Endodermal cell (in vitro differentiated cells): ENCODE data around the gene F5. TPM values are rescaled to one million over a fixed set of nuclear protein-coding genes. Genes with fewer than 3 reads are reported as not detected.

Experiments used
- DNase-seq: peaks from one replicate; pipeline ENCODE4 v3.0.0-alpha.2; 2017
- H3K27ac ChIP-seq: 2 replicates; pipeline ENCODE4 v1.5.1; 2013; ENCODE audit warnings: mild to moderate bottlenecking, low read depth, low read length, moderate library complexity
- H3K27me3 ChIP-seq: 2 replicates; pipeline ENCODE4 v1.6.1; 2013; ENCODE audit warnings: mild to moderate bottlenecking, low read length, moderate library complexity; ENCODE audit not compliant: insufficient read depth, control insufficient read depth, poor library complexity, severe bottlenecking
- H3K36me3 ChIP-seq: 2 replicates; pipeline ENCODE4 v1.7.0; 2013; ENCODE audit warnings: mild to moderate bottlenecking, low read length, moderate library complexity; ENCODE audit not compliant: control insufficient read depth, insufficient read depth
- H3K4me1 ChIP-seq: one replicate; pipeline ENCODE4 v1.7.0; 2013; ENCODE audit warnings: low read length; ENCODE audit not compliant: control insufficient read depth, insufficient read depth
- H3K4me3 ChIP-seq: 2 replicates; pipeline ENCODE4 v1.5.1; 2013; ENCODE audit warnings: mild to moderate bottlenecking, low read length, moderate library complexity
- H3K9ac ChIP-seq: 2 replicates; pipeline ENCODE4 v1.6.1; 2013; ENCODE audit warnings: mild to moderate bottlenecking, low read length, moderate library complexity; ENCODE audit not compliant: poor library complexity, severe bottlenecking; ENCODE audit errors: extremely low read depth
- H3K9me3 ChIP-seq: 2 replicates; pipeline ENCODE4 v1.6.1; 2013; ENCODE audit warnings: mild to moderate bottlenecking, low read length, moderate library complexity; ENCODE audit not compliant: control insufficient read depth
- H3K27ac Mint-ChIP-seq: 2 replicates; pipeline ENCODE4 v1.8.0; 2020; ENCODE audit warnings: mixed read lengths
- H3K27me3 Mint-ChIP-seq: 2 replicates; pipeline ENCODE4 v1.8.0; 2021; ENCODE audit warnings: mild to moderate bottlenecking, mixed read lengths; ENCODE audit not compliant: insufficient read depth
- H3K36me3 Mint-ChIP-seq: 2 replicates; pipeline ENCODE4 v1.8.0; 2020; ENCODE audit warnings: low read depth, mixed read lengths
- H3K4me1 Mint-ChIP-seq: 2 replicates; pipeline ENCODE4 v1.8.0; 2020; ENCODE audit warnings: mixed read lengths
- H3K4me3 Mint-ChIP-seq: 2 replicates; pipeline ENCODE4 v1.8.0; 2020; ENCODE audit warnings: mild to moderate bottlenecking, moderate library complexity, mixed read lengths
- H3K9me3 Mint-ChIP-seq: 2 replicates; pipeline ENCODE4 v1.8.0; 2020; ENCODE audit warnings: mild to moderate bottlenecking, mixed read lengths
- CTCF ChIP-seq: fragments of 200-600 bp; sonication (generic); conservative IDR thresholded peaks from 2 replicates; pipeline ENCODE4 v1.5.0; 2021; ENCODE audit warnings: antibody characterized with exemption, mild to moderate bottlenecking
- WGBS, 2 experiments: methylation state at CpG; one replicate each; pipeline versions ENCODE4 v1.1.5 to v1.1.7; 2013; ENCODE audit warnings: missing lambda C conversion rate in 2 of 2, mixed read lengths in 1 of 2; ENCODE audit not compliant: insufficient coverage in 1 of 2, insufficient read length in 1 of 2; 5-methylcytosine and 5-hydroxymethylcytosine counted together
- total RNA-seq, 2 donors: library from RNA; stranded (reverse); fragmentation: NEBNext Ultra II Directional in 1 of 2; extraction: Animal tissue kit (Norgen Biotek cat#: 25700) in 1 of 2; gene quantifications; 2 replicates in 1 of 2; 3 replicates in 1 of 2; pipeline ENCODE4 v1.2.1, GENCODE V29; 2021

Gene F5
- total RNA-seq, 2 donors from 2014 or later = 0.04 to 0.09 TPM

GRCh38 chr1:169468982-169469381 lies 117.3 kb downstream of the F5 start:
- DNase-seq = no peak
- no peaks in the 10 kb centered on the region for H3K27me3 ChIP-seq
- H3K9ac ChIP-seq = no peak overlapping the region
- Mint-ChIP-seq H3K36me3 (no peaks in the 10 kb centered on the region), H3K9me3 (no peaks in the 10 kb centered on the region), H3K27me3 (no peaks in the 10 kb centered on the region), H3K27ac (no peak overlapping the region), H3K4me1 (no peaks in the 10 kb centered on the region), H3K4me3 (no peak overlapping the region)
- H3K4me1 ChIP-seq = no peaks in the 10 kb centered on the region
- no peak overlapping the region for H3K27ac ChIP-seq
- H3K4me3 ChIP-seq = no peak overlapping the region
- H3K9me3 ChIP-seq = no peaks in the 10 kb centered on the region
- TF ChIP-seq CTCF = no peak
- H3K36me3 ChIP-seq = peaks cover 7% of the 10 kb centered on the region

- H3K4me1 ChIP-seq = no peaks in the 10 kb centered on the region
- Mint-ChIP-seq H3K4me3 (no peak overlapping the region), H3K9me3 (no peaks in the 10 kb centered on the region), H3K27ac (no peak overlapping the region), H3K27me3 (no peaks in the 10 kb centered on the region), H3K36me3 (no peaks in the 10 kb centered on the region), H3K4me1 (no peaks in the 10 kb centered on the region)
- WGBS, 2 experiments = 88 to 100% methylated on average over 1 to 7 of the region's 8 CpGs
- no peak overlapping the region for H3K9ac ChIP-seq
- no peak overlapping the region for H3K4me3 ChIP-seq
- H3K27me3 ChIP-seq = no peaks in the 10 kb centered on the region
- peak; percentile 63 for DNase-seq
- TF ChIP-seq CTCF = peak; percentile 73
- H3K9me3 ChIP-seq = no peaks in the 10 kb centered on the region
- H3K36me3 ChIP-seq = peaks cover 7% of the 10 kb centered on the region
- no peak overlapping the region for H3K27ac ChIP-seq
Observed at GRCh38 chr1:169466259-169467230, 119.7 kb downstream of the F5 start.

- Histone ChIP-seq H3K4me1 (no peaks in the 10 kb centered on the region), H3K36me3 (peaks cover 7% of the 10 kb centered on the region)
- peaks cover 6% of the 10 kb centered on the region for H3K4me1 Mint-ChIP-seq
Observed at GRCh38 chr1:169465281-169465680, 121.0 kb downstream of the F5 start.

More at GRCh38 chr1:169465281-169465680, 121.0 kb downstream of the F5 start:
- Mint-ChIP-seq H3K4me3 (no peak overlapping the region), H3K36me3 (no peaks in the 10 kb centered on the region), H3K27me3 (no peaks in the 10 kb centered on the region), H3K27ac (no peak overlapping the region), H3K9me3 (no peaks in the 10 kb centered on the region)
- no peak for TF ChIP-seq CTCF
- Histone ChIP-seq H3K9ac (no peak overlapping the region), H3K27me3 (no peaks in the 10 kb centered on the region), H3K27ac (no peak overlapping the region), H3K9me3 (no peaks in the 10 kb centered on the region), H3K4me3 (no peak overlapping the region)
- DNase-seq = no peak

Other genes with a start within 250 kb of the F5 start
- gene NME7, start 218.7 kb downstream of the F5 start, total RNA-seq = 10 to 100 TPM; 28.1 to 32.3 TPM
- gene BLZF1, start 218.3 kb downstream of the F5 start, total RNA-seq = 10 to 100 TPM; 16.8 to 18.4 TPM
- 1 to 10 TPM; 4.9 to 7.8 TPM for gene CCDC181, start 159.0 kb downstream of the F5 start, total RNA-seq
- 10 to 100 TPM; 11.5 to 12.9 TPM for gene SLC19A2, start 100.5 kb downstream of the F5 start, total RNA-seq
- not detected for gene SELP, start 43.6 kb upstream of the F5 start, total RNA-seq
- gene SELL, start 125.1 kb upstream of the F5 start, total RNA-seq = under 1 TPM in 1 of 2 donors, not detected in 1; 0.95 TPM
- not detected for gene SELE, start 147.6 kb upstream of the F5 start, total RNA-seq
- 1 to 10 TPM; 6.7 to 7.3 TPM for gene METTL18, start 208.4 kb upstream of the F5 start, total RNA-seq